Breast epithelium (tissue), 4 donors: ENCODE measurements around the gene MTCL1. TPM values are rescaled to one million over a fixed set of nuclear protein-coding genes. Genes with fewer than 3 reads are reported as not detected.

Experiments
- DNase-seq, 2 donors: peaks; one replicate each; pipeline ENCODE4 v3.0.0-alpha.2; 2019; ENCODE audit warnings: low spot score in 2 of 2
- H3K27ac ChIP-seq, 2 donors: fragments of 200-600 bp; sonication (generic) in 1 of 2; one replicate each; pipeline ENCODE4 v1.5.1; 2016 to 2019; ENCODE audit warnings: mild to moderate bottlenecking in 1 of 2
- H3K27me3 ChIP-seq, 2 donors: fragments of 200-600 bp; sonication (generic) in 1 of 2; one replicate each; pipeline versions ENCODE4 v1.5.1 to v1.6.0; 2017 to 2019; ENCODE audit warnings: control low read depth in 1 of 2, mild to moderate bottlenecking in 1 of 2
- H3K36me3 ChIP-seq: fragments of 200-600 bp; one replicate; pipeline ENCODE4 v1.5.1; 2019
- H3K4me1 ChIP-seq, 2 donors: fragments of 200-600 bp; sonication (generic); one replicate each; pipeline ENCODE4 v1.5.1; 2016 to 2019; ENCODE audit warnings: control low read depth in 1 of 2
- H3K4me3 ChIP-seq, 3 donors: fragments of 200-600 bp; sonication (generic); 1 replicate in 2 of 3; 2 replicates in 1 of 3; pipeline ENCODE4 v1.5.1; 2016 to 2019; ENCODE audit warnings: mild to moderate bottlenecking in 3 of 3, moderate library complexity in 2 of 3
- H3K9me3 ChIP-seq, 2 donors: fragments of 200-600 bp; sonication (generic) in 1 of 2; one replicate each; pipeline ENCODE4 v1.5.1; 2016 to 2019; ENCODE audit warnings: control low read depth in 1 of 2
- CTCF ChIP-seq, 3 donors: fragments of 450-650 bp; IDR thresholded peaks; one replicate each; pipeline ENCODE4 v1.5.1; 2016 to 2017; ENCODE audit warnings: antibody characterized with exemption in 3 of 3, mild to moderate bottlenecking in 3 of 3, moderate library complexity in 3 of 3
- POLR2A ChIP-seq: fragments of 450-650 bp; IDR thresholded peaks from one replicate; pipeline ENCODE4 v1.6.1; 2016; ENCODE audit warnings: antibody characterized with exemption, mild to moderate bottlenecking, moderate library complexity
- POLR2AphosphoS5 ChIP-seq, 3 donors: sonication (generic); formaldehyde crosslinking; IDR thresholded peaks; one replicate each; pipeline ENCODE4 v1.6.1; 2017; ENCODE audit warnings: antibody characterized with exemption in 3 of 3
- intact Hi-C: fragments of 100-400 bp; cut with DNase I; formaldehyde crosslinking; loops from one replicate; pipeline ENCODE4 v1.15.1; 2023; ENCODE audit warnings: low total_unique reads
- total RNA-seq, 3 donors: library from RNA; depleted of rRNA; stranded (reverse); fragments of >200 nt; gene quantifications; one replicate each; pipeline ENCODE4 v1.1.0, GENCODE V29; 2016

The MTCL1 gene
- total RNA-seq, 3 donors from 2014 or later, result 4.9 to 9.1 (median 7.2) TPM

- H3K27ac ChIP-seq, result no peak overlapping the region
- TF ChIP-seq POLR2A (no peak), POLR2AphosphoS5 (IDR thresholded peaks at IDR 0.05) (no peak), CTCF (IDR thresholded peaks at IDR 0.05) (no peak)
- intact Hi-C loops, result no loop called here
- no peaks in the 10 kb centered on the region for H3K27me3 ChIP-seq
- no peaks in the 10 kb centered on the region for H3K9me3 ChIP-seq
- no peak overlapping the region for H3K4me3 ChIP-seq
- no peaks in the 10 kb centered on the region for H3K4me1 ChIP-seq
- DNase-seq, result no peak
- H3K36me3 ChIP-seq, result no peaks in the 10 kb centered on the region
These were observed 108.3 kb downstream of the MTCL1 start for GRCh38 chr18:8813611-8814010.

- H3K4me3 ChIP-seq, result no peak overlapping the region
- no peaks in the 10 kb centered on the region for H3K9me3 ChIP-seq
- H3K36me3 ChIP-seq, result no peaks in the 10 kb centered on the region
- no peaks in the 10 kb centered on the region for H3K27me3 ChIP-seq
- intact Hi-C loops, result no loop called here
- TF ChIP-seq POLR2A, result no peak
- TF ChIP-seq CTCF (IDR thresholded peaks at IDR 0.05), result no peak
- no peak for TF ChIP-seq POLR2AphosphoS5 (IDR thresholded peaks at IDR 0.05)
- no peak for DNase-seq
- no peaks in the 10 kb centered on the region for H3K4me1 ChIP-seq
- no peak overlapping the region for H3K27ac ChIP-seq
These were observed 108.8 kb downstream of the MTCL1 start for GRCh38 chr18:8814206-8814605.

- Histone ChIP-seq H3K36me3 (no peaks in the 10 kb centered on the region), H3K4me1 (no peaks in the 10 kb centered on the region), H3K27ac (no peak overlapping the region), H3K4me3 (no peak overlapping the region), H3K9me3 (no peaks in the 10 kb centered on the region), H3K27me3 (no peaks in the 10 kb centered on the region)
- intact Hi-C loops, result no loop called here
- TF ChIP-seq POLR2AphosphoS5 (IDR thresholded peaks at IDR 0.05), result no peak
- no peak for TF ChIP-seq CTCF (IDR thresholded peaks at IDR 0.05)
- TF ChIP-seq POLR2A, result no peak
- no peak for DNase-seq
These were observed 110.9 kb downstream of the MTCL1 start for GRCh38 chr18:8816220-8816619.

- Histone ChIP-seq H3K27ac (no peak overlapping the region), H3K36me3 (no peaks in the 10 kb centered on the region), H3K4me3 (no peak overlapping the region), H3K9me3 (no peaks in the 10 kb centered on the region), H3K27me3 (no peaks in the 10 kb centered on the region), H3K4me1 (no peaks in the 10 kb centered on the region)
- no peak for TF ChIP-seq POLR2AphosphoS5 (IDR thresholded peaks at IDR 0.05)
- no peak for TF ChIP-seq CTCF (IDR thresholded peaks at IDR 0.05)
- TF ChIP-seq POLR2A, result no peak
- intact Hi-C loops, result no loop called here
- DNase-seq, result no peak
These were observed 111.5 kb downstream of the MTCL1 start for GRCh38 chr18:8816816-8817215.

- H3K36me3 ChIP-seq, result no peaks in the 10 kb centered on the region
- DNase-seq, result no peak
- H3K27me3 ChIP-seq, result no peaks in the 10 kb centered on the region
- no peak overlapping the region for H3K27ac ChIP-seq
- no peaks in the 10 kb centered on the region for H3K9me3 ChIP-seq
- TF ChIP-seq POLR2AphosphoS5 (IDR thresholded peaks at IDR 0.05) (no peak), POLR2A (no peak), CTCF (IDR thresholded peaks at IDR 0.05) (no peak)
- no peaks in the 10 kb centered on the region for H3K4me1 ChIP-seq
- intact Hi-C loops, result no loop called here
- H3K4me3 ChIP-seq, result no peak overlapping the region
These were observed 113.6 kb downstream of the MTCL1 start for GRCh38 chr18:8818982-8819381.
